PC-3 (cell line): ENCODE results near the gene PLEKHB1.

Source experiments
- EZH2 ChIP-seq: fragments of 300-600 bp; sonication (generic); IDR thresholded peaks from one replicate; pipeline ENCODE4 v1.6.1; 2017; ENCODE audit warnings: antibody characterized with exemption, mild to moderate bottlenecking, low read length; ENCODE audit not compliant: unreplicated experiment
- TF ChIP-seq, protein P1 (sequence below): fragments of 300-600 bp; sonication (generic); conservative IDR thresholded peaks from 2 replicates; pipeline ENCODE4 v1.5.1; 2017; ENCODE audit warnings: antibody characterized with exemption, low read depth, mild to moderate bottlenecking, low read length

DNA sequence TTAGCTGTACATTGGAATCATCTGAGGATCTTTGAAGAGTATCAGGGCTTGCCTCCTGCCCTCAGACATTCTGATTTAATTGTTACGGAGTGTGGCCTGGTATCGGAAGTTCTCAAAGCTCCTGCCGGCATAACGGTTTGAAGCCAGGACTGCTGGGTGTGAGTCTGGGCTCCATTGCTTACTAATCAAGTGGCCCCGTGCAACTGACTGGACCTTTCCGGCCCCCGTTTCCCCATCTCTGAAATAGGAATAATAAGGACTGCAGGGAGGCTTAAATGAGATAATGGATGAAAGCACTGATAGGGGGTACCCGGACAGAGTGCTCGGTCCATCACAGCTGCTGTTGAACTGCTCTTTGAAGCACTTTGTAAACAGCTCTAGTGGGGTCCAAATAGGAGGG, 1.7 kb downstream of the PLEKHB1 start:
- TF ChIP-seq, protein P1, sequence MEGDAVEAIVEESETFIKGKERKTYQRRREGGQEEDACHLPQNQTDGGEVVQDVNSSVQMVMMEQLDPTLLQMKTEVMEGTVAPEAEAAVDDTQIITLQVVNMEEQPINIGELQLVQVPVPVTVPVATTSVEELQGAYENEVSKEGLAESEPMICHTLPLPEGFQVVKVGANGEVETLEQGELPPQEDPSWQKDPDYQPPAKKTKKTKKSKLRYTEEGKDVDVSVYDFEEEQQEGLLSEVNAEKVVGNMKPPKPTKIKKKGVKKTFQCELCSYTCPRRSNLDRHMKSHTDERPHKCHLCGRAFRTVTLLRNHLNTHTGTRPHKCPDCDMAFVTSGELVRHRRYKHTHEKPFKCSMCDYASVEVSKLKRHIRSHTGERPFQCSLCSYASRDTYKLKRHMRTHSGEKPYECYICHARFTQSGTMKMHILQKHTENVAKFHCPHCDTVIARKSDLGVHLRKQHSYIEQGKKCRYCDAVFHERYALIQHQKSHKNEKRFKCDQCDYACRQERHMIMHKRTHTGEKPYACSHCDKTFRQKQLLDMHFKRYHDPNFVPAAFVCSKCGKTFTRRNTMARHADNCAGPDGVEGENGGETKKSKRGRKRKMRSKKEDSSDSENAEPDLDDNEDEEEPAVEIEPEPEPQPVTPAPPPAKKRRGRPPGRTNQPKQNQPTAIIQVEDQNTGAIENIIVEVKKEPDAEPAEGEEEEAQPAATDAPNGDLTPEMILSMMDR: no peak
- TF ChIP-seq EZH2: no peak
